ENCODE measurements around the gene FUZ. TPM values are rescaled to one million over a fixed set of nuclear protein-coding genes. Genes with fewer than 3 reads are reported as not detected.

Gene FUZ
- polyA plus RNA-seq, 1 of the 3 experiments (the other 2 are of a cell fraction), result 29.9 TPM

DNA sequence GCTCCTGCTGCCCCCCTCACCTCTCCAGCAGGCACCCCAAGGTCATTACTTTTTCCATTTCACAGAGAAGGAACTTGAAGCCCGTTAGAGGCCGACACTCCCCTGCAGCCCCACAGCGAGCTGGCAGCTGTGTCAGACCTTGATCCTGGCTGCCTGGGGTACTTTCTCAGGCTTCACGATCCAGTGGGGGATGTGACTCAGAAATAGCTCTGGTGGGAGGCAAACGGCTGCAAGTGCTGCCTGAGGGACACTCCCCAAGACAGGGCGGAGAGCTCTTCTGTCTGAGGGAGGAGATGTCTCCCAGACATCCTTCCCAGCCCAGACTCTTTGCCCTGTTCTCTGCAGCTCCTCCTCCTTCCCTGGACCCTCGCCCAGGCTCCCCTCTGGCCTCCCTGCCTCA, 54.8 kb downstream of the FUZ start (continued):
- no peak for TF ChIP-seq FOXM1 (IDR thresholded peaks at IDR 0.05; ENCODE audit: low read depth)

Small RNAs within 50 kb of the gene (small RNA-seq; reads per million reads assigned to genes)
- gene MIR4749 (0 reads per million in 7 experiments), gene MIR6799 (0 to 0.93 (median 0) reads per million in 7 experiments), gene RNU6-841P (0 to 4.7 (median 0.93) reads per million in 7 experiments)

Other genes starting within 250 kb of the FUZ start
- gene NOSIP, start 232.7 kb downstream of the FUZ start, polyA plus RNA-seq (2012; rRNA removed), result 101 and 128 TPM in 2 replicates
- gene PRRG2, start 232.0 kb downstream of the FUZ start, polyA plus RNA-seq (2012; rRNA removed), result 0.42 and 0.44 TPM in 2 replicates
- gene PRR12, start 222.1 kb downstream of the FUZ start, polyA plus RNA-seq (2012; rRNA removed), result 0.71 and 1.7 TPM in 2 replicates
- 113 and 141 TPM in 2 replicates for gene RRAS, start 173.1 kb downstream of the FUZ start, polyA plus RNA-seq (2012; rRNA removed)
- gene SCAF1, start 171.1 kb downstream of the FUZ start, polyA plus RNA-seq (2012; rRNA removed), result 5.5 and 9.5 TPM in 2 replicates
- gene IRF3, start 147.4 kb downstream of the FUZ start, polyA plus RNA-seq (2012; rRNA removed), result 85.9 and 112 TPM in 2 replicates
- 20.3 and 27.9 TPM in 2 replicates for gene BCL2L12, start 147.4 kb downstream of the FUZ start, polyA plus RNA-seq (2012; rRNA removed)
- 774 and 789 TPM in 2 replicates for gene PRMT1, start 136.0 kb downstream of the FUZ start, polyA plus RNA-seq (2012; rRNA removed)
- 1.3 TPM in 2 replicates for gene ADM5, start 123.7 kb downstream of the FUZ start, polyA plus RNA-seq (2012; rRNA removed)
- 118 and 139 TPM in 2 replicates for gene CPT1C, start 122.2 kb downstream of the FUZ start, polyA plus RNA-seq (2012; rRNA removed)
- not detected in 2 replicates for gene TSKS, start 50.0 kb downstream of the FUZ start, polyA plus RNA-seq (2012; rRNA removed)
- 59.6 and 74.8 TPM in 2 replicates for gene AP2A1, start 46.3 kb downstream of the FUZ start, polyA plus RNA-seq (2012; rRNA removed)
- 15.7 and 30.2 TPM in 2 replicates for gene MED25, start 5.0 kb upstream of the FUZ start, polyA plus RNA-seq (2012; rRNA removed)
- gene PTOV1, start 37.9 kb upstream of the FUZ start, polyA plus RNA-seq (2012; rRNA removed), result 56.1 and 95.0 TPM in 2 replicates
- 45.5 and 52.0 TPM in 2 replicates for gene PNKP, start 54.3 kb upstream of the FUZ start, polyA plus RNA-seq (2012; rRNA removed)
- 56.7 and 63.7 TPM in 2 replicates for gene AKT1S1, start 64.1 kb upstream of the FUZ start, polyA plus RNA-seq (2012; rRNA removed)
- gene TBC1D17, start 64.4 kb upstream of the FUZ start, polyA plus RNA-seq (2012; rRNA removed), result 27.3 and 28.3 TPM in 2 replicates
- 0.35 and 0.50 TPM in 2 replicates for gene IL4I1, start 83.6 kb upstream of the FUZ start, polyA plus RNA-seq (2012; rRNA removed)
- gene ATF5, start 115.9 kb upstream of the FUZ start, polyA plus RNA-seq (2012; rRNA removed), result 11.1 and 11.7 TPM in 2 replicates
- 14.6 and 16.2 TPM in 2 replicates for gene NUP62, start 116.2 kb upstream of the FUZ start, polyA plus RNA-seq (2012; rRNA removed)
- gene SIGLEC11, start 147.9 kb upstream of the FUZ start, polyA plus RNA-seq (2012; rRNA removed), result not detected in 2 replicates
- gene VRK3, start 212.1 kb upstream of the FUZ start, polyA plus RNA-seq (2012; rRNA removed), result 30.3 and 33.5 TPM in 2 replicates
- gene ZNF473, start 212.7 kb upstream of the FUZ start, polyA plus RNA-seq (2012; rRNA removed), result 5.4 and 5.9 TPM in 2 replicates

All from SK-N-SH (cell line).